Measurements from ENCODE around the gene GIMAP8.
"Not testable (repeated sequence)": the region's sequence is repeated elsewhere in the genome, so short reads cannot be mapped to it uniquely, and the experiment has no call there.

Gene GIMAP8

DNA sequence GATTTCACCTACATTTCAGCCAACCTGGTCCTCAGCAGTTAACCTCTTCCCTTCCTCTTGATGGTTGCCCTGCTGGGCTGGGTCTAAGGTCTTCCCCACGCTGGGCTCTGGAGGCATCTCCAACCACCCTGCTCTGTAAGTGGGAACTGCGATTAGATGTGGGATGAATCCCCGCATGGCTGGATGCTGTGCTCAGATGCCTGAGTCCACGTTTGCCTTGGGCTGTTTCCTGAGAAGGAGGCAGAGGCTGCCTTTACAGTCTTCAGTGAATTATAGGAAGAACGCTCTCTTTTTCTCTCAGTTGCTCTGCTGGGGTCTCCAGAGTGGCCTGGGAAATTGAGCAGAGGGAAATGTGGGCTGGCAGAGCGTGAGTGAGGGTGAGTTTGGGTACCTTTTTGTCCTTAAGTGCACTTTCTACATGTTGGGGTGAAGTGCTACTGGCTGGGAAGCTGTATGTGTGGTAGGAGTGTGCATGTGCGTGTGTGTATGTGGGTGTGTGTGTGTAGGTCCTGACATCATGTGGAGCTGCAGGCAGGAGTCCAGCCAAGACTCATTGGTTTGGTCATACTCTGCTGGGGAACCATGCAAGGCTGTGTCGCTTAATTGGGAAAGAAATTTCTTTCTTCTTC is 1.5 kb downstream of the GIMAP8 start:
- H3K36me3 ChIP-seq (ENCODE audit: insufficient read depth, low read length) = no peaks in the 10 kb centered on the region
- TF ChIP-seq, protein P1, sequence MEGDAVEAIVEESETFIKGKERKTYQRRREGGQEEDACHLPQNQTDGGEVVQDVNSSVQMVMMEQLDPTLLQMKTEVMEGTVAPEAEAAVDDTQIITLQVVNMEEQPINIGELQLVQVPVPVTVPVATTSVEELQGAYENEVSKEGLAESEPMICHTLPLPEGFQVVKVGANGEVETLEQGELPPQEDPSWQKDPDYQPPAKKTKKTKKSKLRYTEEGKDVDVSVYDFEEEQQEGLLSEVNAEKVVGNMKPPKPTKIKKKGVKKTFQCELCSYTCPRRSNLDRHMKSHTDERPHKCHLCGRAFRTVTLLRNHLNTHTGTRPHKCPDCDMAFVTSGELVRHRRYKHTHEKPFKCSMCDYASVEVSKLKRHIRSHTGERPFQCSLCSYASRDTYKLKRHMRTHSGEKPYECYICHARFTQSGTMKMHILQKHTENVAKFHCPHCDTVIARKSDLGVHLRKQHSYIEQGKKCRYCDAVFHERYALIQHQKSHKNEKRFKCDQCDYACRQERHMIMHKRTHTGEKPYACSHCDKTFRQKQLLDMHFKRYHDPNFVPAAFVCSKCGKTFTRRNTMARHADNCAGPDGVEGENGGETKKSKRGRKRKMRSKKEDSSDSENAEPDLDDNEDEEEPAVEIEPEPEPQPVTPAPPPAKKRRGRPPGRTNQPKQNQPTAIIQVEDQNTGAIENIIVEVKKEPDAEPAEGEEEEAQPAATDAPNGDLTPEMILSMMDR (IDR thresholded peaks at IDR 0.05; ENCODE audit: low read length) = no peak
- no peak for TF ChIP-seq EZH2 (IDR thresholded peaks at IDR 0.05; ENCODE audit: borderline replicate concordance, low read length)
- H3K79me2 ChIP-seq (ENCODE audit: insufficient read depth, low read length) = no peaks in the 10 kb centered on the region
- no peaks in the 10 kb centered on the region for H3K4me1 ChIP-seq (ENCODE audit: insufficient read depth, low read length, severe bottlenecking)
- no peak overlapping the region for H3K4me3 ChIP-seq (ENCODE audit: low read depth, low read length, poor library complexity, severe bottlenecking)
- H3K27me3 ChIP-seq (ENCODE audit: insufficient read depth, low read length) = no peaks in the 10 kb centered on the region; the same call in 1 of the 2 replicates
- H3K9me2 ChIP-seq (ENCODE audit: low read depth, low read length) = no peaks in the 10 kb centered on the region
- H3K9ac ChIP-seq (ENCODE audit: low read length) = no peak overlapping the region
- H3K9me3 ChIP-seq (ENCODE audit: low read length) = peaks cover 4% of the 10 kb centered on the region; the same call in 1 of the 2 replicates
- no peaks in the 10 kb centered on the region for H4K20me1 ChIP-seq (ENCODE audit: insufficient read depth, low read length)
- H3F3A ChIP-seq (ENCODE audit: insufficient read depth, low read length) = no peaks in the 10 kb centered on the region
- no peak overlapping the region for H3K4me2 ChIP-seq (ENCODE audit: low read length)
- no peak overlapping the region for H3K27ac ChIP-seq (ENCODE audit: low read depth, low read length, poor library complexity, severe bottlenecking)
- no peak overlapping the region for H2AFZ ChIP-seq (ENCODE audit: low read length)

DNA sequence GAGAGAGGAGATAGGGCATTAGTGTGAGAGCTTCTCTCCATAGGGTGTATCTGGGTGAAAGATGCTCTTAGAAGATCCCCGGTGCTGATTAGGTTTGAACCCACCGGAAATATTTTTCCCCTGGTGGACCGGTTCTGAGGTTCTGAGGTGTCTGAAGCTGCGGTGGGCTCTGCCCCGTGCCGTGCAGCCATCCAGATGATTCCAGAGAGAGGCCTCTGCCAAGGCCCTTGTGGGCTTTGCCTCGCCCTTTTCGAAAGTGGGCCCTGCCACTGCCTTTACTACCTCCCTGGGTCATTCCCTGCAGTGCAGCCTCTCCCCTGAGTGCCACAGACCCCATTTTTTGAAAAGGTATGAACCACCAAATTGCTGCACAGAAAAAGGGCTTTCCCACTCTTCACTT is 2.8 kb downstream of the GIMAP8 start:
- no peaks in the 10 kb centered on the region for H3K79me2 ChIP-seq (ENCODE audit: insufficient read depth, low read length)
- no peaks in the 10 kb centered on the region; the same call in 1 of the 2 replicates for H3K27me3 ChIP-seq (ENCODE audit: insufficient read depth, low read length)
- peaks cover 4% of the 10 kb centered on the region; the same call in 1 of the 2 replicates for H3K9me3 ChIP-seq (ENCODE audit: low read length)
- H3K9me2 ChIP-seq (ENCODE audit: low read depth, low read length) = no peaks in the 10 kb centered on the region
- H3K9ac ChIP-seq (ENCODE audit: low read length) = no peak overlapping the region
- no peak for TF ChIP-seq EZH2 (IDR thresholded peaks at IDR 0.05; ENCODE audit: borderline replicate concordance, low read length)
- no peaks in the 10 kb centered on the region for H3K36me3 ChIP-seq (ENCODE audit: insufficient read depth, low read length)
- no peak overlapping the region for H3K4me3 ChIP-seq (ENCODE audit: low read depth, low read length, poor library complexity, severe bottlenecking)
- H3F3A ChIP-seq (ENCODE audit: insufficient read depth, low read length) = no peaks in the 10 kb centered on the region
- no peaks in the 10 kb centered on the region for H3K4me1 ChIP-seq (ENCODE audit: insufficient read depth, low read length, severe bottlenecking)
- H3K4me2 ChIP-seq (ENCODE audit: low read length) = no peak overlapping the region
- H2AFZ ChIP-seq (ENCODE audit: low read length) = no peak overlapping the region
- no peak overlapping the region for H3K27ac ChIP-seq (ENCODE audit: low read depth, low read length, poor library complexity, severe bottlenecking)
- no peaks in the 10 kb centered on the region for H4K20me1 ChIP-seq (ENCODE audit: insufficient read depth, low read length)

DNA sequence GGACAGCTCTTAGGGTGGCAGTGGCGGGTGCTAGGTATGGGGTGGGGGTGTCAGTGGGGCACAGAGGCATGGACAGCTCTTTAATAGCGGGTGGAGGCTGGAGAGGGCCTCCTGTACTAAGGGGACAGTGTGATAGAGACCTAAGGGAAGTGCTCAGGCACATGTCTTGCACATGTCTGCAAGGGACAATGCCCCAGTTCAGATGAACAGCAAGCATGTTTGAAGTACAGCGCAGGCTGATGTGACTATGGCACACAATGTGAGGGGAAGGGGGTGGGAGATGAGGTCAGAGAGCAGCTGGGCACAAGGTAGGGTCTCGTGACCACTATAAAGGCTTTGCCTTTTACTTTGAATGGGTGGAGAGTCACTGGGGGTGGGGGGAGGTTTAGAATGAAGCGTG is 3.5 kb downstream of the GIMAP8 start:
- Histone ChIP-seq H3K4me2 (ENCODE audit: low read length) (no peak overlapping the region), H2AFZ (ENCODE audit: low read length) (no peak overlapping the region), H3K27me3 (ENCODE audit: insufficient read depth, low read length) (no peaks in the 10 kb centered on the region; the same call in 1 of the 2 replicates), H3K79me2 (ENCODE audit: insufficient read depth, low read length) (no peaks in the 10 kb centered on the region), H3K9me3 (ENCODE audit: low read length) (peaks cover 4% of the 10 kb centered on the region; the same call in 1 of the 2 replicates), H3K4me1 (ENCODE audit: insufficient read depth, low read length, severe bottlenecking) (no peaks in the 10 kb centered on the region), H3K9me2 (ENCODE audit: low read depth, low read length) (no peaks in the 10 kb centered on the region), H3K27ac (ENCODE audit: low read depth, low read length, poor library complexity, severe bottlenecking) (no peak overlapping the region), H3K9ac (ENCODE audit: low read length) (no peak overlapping the region), H4K20me1 (ENCODE audit: insufficient read depth, low read length) (no peaks in the 10 kb centered on the region), H3K36me3 (ENCODE audit: insufficient read depth, low read length) (no peaks in the 10 kb centered on the region), H3F3A (ENCODE audit: insufficient read depth, low read length) (no peaks in the 10 kb centered on the region), H3K4me3 (ENCODE audit: low read depth, low read length, poor library complexity, severe bottlenecking) (no peak overlapping the region)
- TF ChIP-seq, protein P1 (IDR thresholded peaks at IDR 0.05; ENCODE audit: low read length) = no peak
- no peak for TF ChIP-seq EZH2 (IDR thresholded peaks at IDR 0.05; ENCODE audit: borderline replicate concordance, low read length)

DNA sequence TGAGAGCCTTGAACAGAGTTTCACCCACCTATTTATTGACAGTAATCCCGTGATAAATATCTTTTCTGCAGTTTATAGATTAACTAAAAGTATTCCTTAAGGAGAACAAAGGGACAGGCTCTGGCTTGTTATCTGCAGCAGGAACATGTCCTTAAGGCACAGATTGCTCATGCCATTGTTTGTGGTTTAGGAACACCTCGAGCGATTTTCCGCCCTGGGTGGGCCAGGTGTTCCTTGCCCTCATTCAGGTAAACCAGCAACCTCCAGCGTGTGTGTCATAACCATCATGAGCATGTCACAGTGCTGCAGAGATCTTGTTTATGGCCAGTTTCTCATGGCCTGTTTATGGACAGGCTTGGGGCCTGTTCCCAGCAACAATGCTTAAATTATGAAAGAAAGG is 6.6 kb downstream of the GIMAP8 start:
- not testable (repeated sequence) for H3K4me1 ChIP-seq (ENCODE audit: insufficient read depth, low read length, severe bottlenecking); H3K9me2 ChIP-seq (ENCODE audit: low read depth, low read length); H2AFZ ChIP-seq (ENCODE audit: low read length); H3K79me2 ChIP-seq (ENCODE audit: insufficient read depth, low read length); H3K36me3 ChIP-seq (ENCODE audit: insufficient read depth, low read length); H3K9me3 ChIP-seq (ENCODE audit: low read length); H3F3A ChIP-seq (ENCODE audit: insufficient read depth, low read length); H3K4me2 ChIP-seq (ENCODE audit: low read length); H3K4me3 ChIP-seq (ENCODE audit: low read depth, low read length, poor library complexity, severe bottlenecking); H3K27ac ChIP-seq (ENCODE audit: low read depth, low read length, poor library complexity, severe bottlenecking); H3K27me3 ChIP-seq (ENCODE audit: insufficient read depth, low read length); H3K9ac ChIP-seq (ENCODE audit: low read length); H4K20me1 ChIP-seq (ENCODE audit: insufficient read depth, low read length)

Measured in OCI-LY1 (cell line).